Skeletal muscle tissue (tissue), 4 donors: ENCODE data around the gene NRXN3. TPM values are rescaled to one million over a fixed set of nuclear protein-coding genes. Genes with fewer than 3 reads are reported as not detected.

Source experiments
- H3K27ac ChIP-seq: one replicate; pipeline ENCODE4 v1.7.0; 2013; ENCODE audit warnings: mild to moderate bottlenecking, low read depth, low read length, inconsistent platforms
- H3K27me3 ChIP-seq, 3 donors: one replicate each; pipeline ENCODE4 v1.7.0; 2013; ENCODE audit warnings: low read length in 3 of 3; ENCODE audit not compliant: control insufficient read depth in 3 of 3, insufficient read depth in 3 of 3
- H3K36me3 ChIP-seq, 3 donors: one replicate each; pipeline ENCODE4 v1.7.0; 2013; ENCODE audit warnings: low read length in 3 of 3; ENCODE audit not compliant: control insufficient read depth in 3 of 3, insufficient read depth in 3 of 3
- H3K4me1 ChIP-seq, 3 donors: one replicate each; pipeline ENCODE4 v1.7.0; 2013; ENCODE audit warnings: low read length in 3 of 3, mild to moderate bottlenecking in 3 of 3; ENCODE audit not compliant: control insufficient read depth in 3 of 3, insufficient read depth in 3 of 3
- H3K4me3 ChIP-seq, 3 donors: one replicate each; pipeline ENCODE4 v1.7.0; 2013; ENCODE audit warnings: low read length in 3 of 3
- H3K9ac ChIP-seq, 3 donors: one replicate each; pipeline ENCODE4 v1.7.0; 2013; ENCODE audit warnings: low read length in 3 of 3, mild to moderate bottlenecking in 3 of 3, moderate library complexity in 2 of 3, low read depth in 1 of 3
- H3K9me3 ChIP-seq, 3 donors: one replicate each; pipeline ENCODE4 v1.7.0; 2013; ENCODE audit warnings: low read length in 3 of 3; ENCODE audit not compliant: control insufficient read depth in 3 of 3
- total RNA-seq: library from RNA; depleted of rRNA; stranded (reverse); fragments of >200 nt; gene quantifications from one replicate; pipeline ENCODE4 v1.2.3, GENCODE V29; 2014
- donor health status: Osteomylitis.

Gene NRXN3
- total RNA-seq, 1 donor from 2014 or later: 0.52 TPM

GRCh38 chr14:78714711-78715110 lies 544.5 kb downstream of the NRXN3 start:
- H3K36me3 ChIP-seq: no peaks in the 10 kb centered on the region

DNA sequence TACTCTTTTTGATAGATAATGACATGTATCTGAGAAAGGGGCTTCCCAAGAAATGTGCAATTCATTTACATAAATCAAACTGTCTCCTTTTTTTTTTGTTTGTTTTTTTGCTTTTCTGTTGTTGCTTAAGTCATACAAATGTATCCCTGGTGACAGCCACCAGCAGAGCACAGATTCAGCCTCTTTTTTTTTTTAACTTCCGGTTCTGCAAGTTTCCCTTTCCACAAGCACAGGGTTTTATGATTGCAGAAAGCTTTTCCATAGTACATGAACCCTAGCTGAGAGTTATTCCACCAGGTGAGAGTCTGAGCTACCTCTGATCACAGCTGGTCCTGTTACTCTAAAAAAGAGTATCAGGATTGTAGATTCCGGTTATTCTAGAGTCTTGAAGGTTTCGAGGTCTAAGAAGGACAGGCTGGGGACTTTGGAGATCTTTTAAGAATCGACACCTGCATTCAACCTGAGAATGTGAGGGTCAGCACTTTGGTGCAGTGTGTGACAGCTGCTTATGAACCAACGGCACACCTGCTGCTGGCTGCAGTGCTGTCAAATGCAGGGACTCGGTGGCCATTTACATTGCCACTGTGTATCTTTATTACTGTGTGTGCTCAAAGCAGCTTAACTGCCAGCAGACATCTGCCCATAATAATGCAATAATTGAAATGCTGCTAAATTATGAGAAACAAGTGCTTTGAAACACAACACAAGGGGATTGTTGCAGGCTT lies 551.7 kb downstream of the NRXN3 start:
- Histone ChIP-seq H3K27me3 (peaks cover 0 to 4% (median 0%) of the 10 kb centered on the region in 3 donors), H3K9me3 (no peaks in the 10 kb centered on the region), H3K27ac (no peak overlapping the region), H3K4me1 (no peaks in the 10 kb centered on the region), H3K36me3 (no peaks in the 10 kb centered on the region), H3K9ac (no peak overlapping the region), H3K4me3 (no peak overlapping the region)

More at GRCh38 chr14:78714711-78715110, 544.5 kb downstream of the NRXN3 start:
- H3K4me1 ChIP-seq: no peaks in the 10 kb centered on the region
- H3K9me3 ChIP-seq: peaks cover 0 to 2% (median 0%) of the 10 kb centered on the region in 3 donors
- no peak overlapping the region for H3K27ac ChIP-seq
- H3K4me3 ChIP-seq: no peak overlapping the region
- H3K27me3 ChIP-seq: no peaks in the 10 kb centered on the region
- no peak overlapping the region for H3K9ac ChIP-seq

DNA sequence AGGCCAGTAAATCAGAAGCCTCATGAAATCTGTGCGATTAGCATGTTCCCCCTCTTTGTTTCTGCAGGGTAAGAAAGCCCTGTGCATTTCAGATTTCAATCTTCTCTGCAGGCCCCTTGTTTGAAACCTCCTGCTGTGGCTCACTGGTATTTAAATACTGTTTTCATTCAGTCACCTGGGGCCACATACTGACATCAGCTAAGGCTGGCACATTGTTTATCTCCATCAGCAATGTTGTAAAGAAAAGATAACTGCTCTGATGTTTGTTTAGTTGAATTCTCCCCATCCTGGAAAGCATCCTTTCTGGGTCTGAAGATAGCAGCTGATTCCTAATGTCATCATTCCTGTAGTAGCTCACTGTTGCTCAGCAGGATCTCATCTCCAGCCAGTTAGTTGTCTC lies 554.9 kb downstream of the NRXN3 start:
- Histone ChIP-seq H3K4me3 (no peak overlapping the region), H3K4me1 (no peaks in the 10 kb centered on the region), H3K36me3 (no peaks in the 10 kb centered on the region), H3K9ac (no peak overlapping the region), H3K27me3 (peaks cover 0 to 4% (median 0%) of the 10 kb centered on the region in 3 donors), H3K9me3 (no peaks in the 10 kb centered on the region), H3K27ac (no peak overlapping the region)

DNA sequence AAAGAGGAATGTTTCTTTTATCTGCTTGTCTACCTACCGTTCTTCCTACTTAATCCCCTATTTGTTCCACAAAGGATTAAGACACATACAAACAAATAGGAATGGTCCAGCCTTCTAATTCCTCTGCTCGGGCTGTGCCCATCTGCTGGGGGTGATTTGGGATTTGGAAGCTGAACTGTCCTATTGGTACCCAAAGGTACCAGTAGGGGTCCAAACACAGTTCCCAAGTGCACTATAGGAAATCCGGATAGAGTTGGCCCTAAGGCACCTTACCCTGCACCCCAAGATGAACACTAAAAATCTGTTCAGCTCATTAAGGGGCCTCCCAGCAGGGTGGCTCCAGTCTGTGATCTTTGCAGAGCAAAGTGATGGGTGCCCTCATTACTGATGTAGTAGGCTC lies 566.9 kb downstream of the NRXN3 start:
- Histone ChIP-seq H3K4me3 (no peak overlapping the region), H3K27ac (no peak overlapping the region), H3K4me1 (no peaks in the 10 kb centered on the region), H3K27me3 (peaks cover 0 to 3% (median 2%) of the 10 kb centered on the region in 3 donors), H3K9me3 (no peaks in the 10 kb centered on the region), H3K36me3 (no peaks in the 10 kb centered on the region), H3K9ac (no peak overlapping the region)

GRCh38 chr14:78737601-78738000 lies 567.4 kb downstream of the NRXN3 start:
- H3K36me3 ChIP-seq: no peaks in the 10 kb centered on the region
- no peak overlapping the region for H3K9ac ChIP-seq
- peaks cover 0 to 3% (median 2%) of the 10 kb centered on the region in 3 donors for H3K27me3 ChIP-seq

DNA sequence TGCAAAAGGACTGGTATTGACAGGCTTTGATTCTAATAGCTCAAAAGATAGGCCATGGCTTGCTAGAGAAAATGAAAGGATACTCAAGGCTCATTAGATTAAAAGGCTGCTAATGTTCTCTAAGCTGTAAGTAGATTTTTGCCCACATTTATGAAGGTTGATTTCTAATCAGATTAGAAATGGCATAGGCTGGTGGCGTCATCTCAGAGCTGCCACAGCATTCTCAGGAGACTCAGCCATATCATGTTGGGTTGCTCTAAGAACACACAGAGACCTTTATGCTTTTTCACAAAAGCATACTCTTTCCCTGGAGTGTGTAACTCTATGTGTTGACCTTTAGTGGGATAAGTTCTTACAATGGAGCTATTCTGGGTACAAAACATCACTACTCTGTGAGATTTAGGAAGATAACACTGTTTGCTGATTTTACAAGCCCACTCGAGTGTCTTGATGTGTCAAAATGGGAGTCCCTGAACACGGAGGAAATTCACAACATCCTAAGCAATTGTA lies 576.0 kb downstream of the NRXN3 start:
- H3K9me3 ChIP-seq: no peaks in the 10 kb centered on the region
- H3K27ac ChIP-seq: no peak overlapping the region
- no peaks in the 10 kb centered on the region for H3K4me1 ChIP-seq
- H3K27me3 ChIP-seq: no peaks in the 10 kb centered on the region
- no peaks in the 10 kb centered on the region for H3K36me3 ChIP-seq
- H3K4me3 ChIP-seq: no peak overlapping the region
- no peak overlapping the region for H3K9ac ChIP-seq

More at GRCh38 chr14:78737601-78738000, 567.4 kb downstream of the NRXN3 start:
- no peak overlapping the region for H3K27ac ChIP-seq
- no peaks in the 10 kb centered on the region for H3K4me1 ChIP-seq
- no peak overlapping the region for H3K4me3 ChIP-seq
- no peaks in the 10 kb centered on the region for H3K9me3 ChIP-seq

DNA sequence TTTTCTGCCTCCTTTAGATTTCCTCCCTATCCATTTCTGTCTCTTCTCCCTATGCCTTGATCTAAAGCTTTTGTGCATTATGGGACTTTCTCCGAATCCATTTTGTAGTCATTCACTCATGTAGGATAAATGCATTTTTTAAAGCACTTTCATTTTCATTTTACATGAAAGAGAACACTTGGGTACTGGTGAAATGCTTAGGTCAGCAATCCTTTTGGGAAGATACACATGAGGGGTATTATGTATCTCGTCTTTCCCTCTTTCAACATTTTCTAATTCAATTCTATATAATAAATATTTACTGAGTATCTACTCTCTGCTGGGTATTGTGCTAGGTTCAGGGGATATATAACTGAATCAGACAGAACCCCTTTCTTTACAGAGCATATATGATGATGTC lies 577.6 kb downstream of the NRXN3 start:
- Histone ChIP-seq H3K4me1 (no peaks in the 10 kb centered on the region), H3K27me3 (no peaks in the 10 kb centered on the region), H3K4me3 (no peak overlapping the region), H3K9ac (no peak overlapping the region), H3K9me3 (no peaks in the 10 kb centered on the region), H3K27ac (no peak overlapping the region), H3K36me3 (no peaks in the 10 kb centered on the region)

- Histone ChIP-seq H3K27me3 (no peaks in the 10 kb centered on the region), H3K4me3 (no peak overlapping the region), H3K4me1 (no peaks in the 10 kb centered on the region), H3K27ac (no peak overlapping the region), H3K9me3 (peaks cover 0 to 2% (median 0%) of the 10 kb centered on the region in 3 donors), H3K36me3 (no peaks in the 10 kb centered on the region), H3K9ac (no peak overlapping the region)
Measured at GRCh38 chr14:78752518-78753188, 582.5 kb downstream of the NRXN3 start.

DNA sequence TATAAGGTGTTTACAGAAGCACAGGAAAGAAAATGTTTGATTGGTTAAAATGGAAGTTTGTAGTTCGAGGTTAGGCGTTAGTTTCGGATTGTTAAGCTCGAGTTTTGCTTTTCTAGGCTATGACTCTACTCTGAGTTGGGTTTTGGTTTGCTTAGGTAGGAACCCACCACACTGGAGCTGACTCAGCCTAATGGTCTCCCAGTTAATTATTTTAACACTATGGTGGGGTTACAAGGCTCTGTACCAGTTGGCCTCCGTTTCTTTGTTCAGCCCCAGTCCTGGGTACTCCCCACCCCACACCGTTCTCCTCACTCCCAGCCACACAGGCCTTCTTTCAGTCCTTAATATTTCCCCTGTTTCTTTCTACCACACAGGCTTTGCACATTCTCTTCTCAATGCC lies 583.9 kb downstream of the NRXN3 start:
- Histone ChIP-seq H3K4me1 (no peaks in the 10 kb centered on the region), H3K27me3 (no peaks in the 10 kb centered on the region), H3K4me3 (no peak overlapping the region), H3K27ac (no peak overlapping the region), H3K36me3 (no peaks in the 10 kb centered on the region), H3K9ac (no peak overlapping the region), H3K9me3 (peaks cover 0 to 2% (median 0%) of the 10 kb centered on the region in 3 donors)

DNA sequence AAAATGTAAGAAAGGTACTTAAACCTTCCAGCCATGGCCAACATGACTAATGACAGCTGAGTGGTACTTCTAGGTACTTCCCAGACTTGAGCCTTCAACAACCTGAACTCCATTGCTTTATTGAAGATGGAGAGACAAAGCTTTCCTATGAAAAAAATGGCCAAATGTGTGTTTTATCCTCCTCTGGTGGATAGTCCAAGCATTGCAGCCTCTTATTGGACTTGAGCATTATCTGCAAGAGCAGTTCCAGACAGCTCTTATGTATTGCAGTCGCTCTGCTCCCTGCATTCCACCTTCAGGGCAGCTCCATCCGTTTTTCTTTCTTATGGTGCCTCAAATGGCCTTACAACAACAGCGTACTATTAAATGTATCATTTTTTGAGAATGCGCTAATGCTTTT lies 588.2 kb downstream of the NRXN3 start:
- Histone ChIP-seq H3K9me3 (peaks cover 0 to 2% (median 0%) of the 10 kb centered on the region in 3 donors), H3K9ac (no peak overlapping the region), H3K36me3 (no peaks in the 10 kb centered on the region), H3K4me1 (no peaks in the 10 kb centered on the region), H3K4me3 (no peak overlapping the region), H3K27ac (no peak overlapping the region), H3K27me3 (no peaks in the 10 kb centered on the region)
